SU-DHL-6 (cell line): Measurements from ENCODE around the gene SEPHS2.
A peak's percentile ranks its signal among the peaks of the same experiment; 100 is the strongest.

Experiments used
- CTCF ChIP-seq: fragments of 200-600 bp; sonication (generic); IDR thresholded peaks from one replicate; pipeline ENCODE4 v1.5.1; 2017; ENCODE audit warnings: antibody characterized with exemption, mild to moderate bottlenecking, low read length, moderate library complexity; ENCODE audit not compliant: insufficient read depth, poor library complexity, severe bottlenecking
- EZH2phosphoT487 ChIP-seq: fragments of 200-600 bp; sonication (generic), shearing (Covaris generic); conservative IDR thresholded peaks from 2 replicates; pipeline ENCODE4 v1.6.1; 2018; ENCODE audit warnings: mild to moderate bottlenecking, antibody characterized with exemption, low read length, moderate library complexity, mixed read lengths

- TF ChIP-seq CTCF (peak; percentile 7), EZH2phosphoT487 (no peak)
Measured at GRCh38 chr16:30430428-30430970, 15.2 kb downstream of the SEPHS2 start.
